Medulla oblongata (tissue), 1 donor: ENCODE data around the gene ACTN2.

ENCODE experiments used
- DNase-seq: peaks from one replicate; pipeline ENCODE4 v3.0.0-alpha.2; 2015; ENCODE audit errors: extremely low spot score

ACTN2 gene

DNA sequence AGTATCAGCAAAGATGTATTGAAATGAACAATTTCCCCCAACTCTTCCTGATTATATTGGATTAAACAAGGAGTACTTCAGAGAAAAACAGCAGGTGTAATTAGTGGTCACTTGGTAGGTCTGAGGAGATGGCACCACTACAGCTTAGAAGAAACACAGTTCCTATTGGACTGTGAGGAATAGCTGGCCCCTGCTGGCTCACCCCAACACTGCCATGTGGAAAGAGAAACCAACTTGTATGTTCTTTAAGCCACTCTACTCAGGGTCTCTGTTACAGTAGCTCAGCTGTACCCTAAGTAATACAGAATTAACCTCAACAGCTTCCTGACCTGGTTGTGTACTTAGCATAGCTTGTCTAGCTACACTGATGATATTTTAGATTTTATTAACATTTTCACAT lies 82.3 kb downstream of the ACTN2 start:
- DNase-seq, result no peak

DNA sequence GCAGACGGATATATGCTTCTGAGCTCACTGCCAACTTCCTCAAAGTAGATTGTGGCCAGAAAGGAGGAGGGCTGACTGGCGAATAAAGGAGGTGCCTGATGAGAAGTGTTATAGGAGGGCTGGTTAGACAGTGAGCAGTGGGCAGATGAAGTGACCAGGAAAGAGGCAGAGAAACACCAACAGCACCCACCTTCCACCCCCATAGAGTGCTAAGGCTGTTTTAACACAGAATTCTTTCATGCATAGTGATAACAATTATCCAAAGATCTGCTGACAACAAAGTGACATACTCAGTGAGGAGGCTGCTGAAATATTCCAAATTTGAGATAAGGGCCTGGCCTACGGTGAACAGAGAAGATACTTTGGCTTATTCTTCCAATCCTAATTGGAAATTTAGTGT lies 87.6 kb downstream of the ACTN2 start:
- no peak for DNase-seq

DNA sequence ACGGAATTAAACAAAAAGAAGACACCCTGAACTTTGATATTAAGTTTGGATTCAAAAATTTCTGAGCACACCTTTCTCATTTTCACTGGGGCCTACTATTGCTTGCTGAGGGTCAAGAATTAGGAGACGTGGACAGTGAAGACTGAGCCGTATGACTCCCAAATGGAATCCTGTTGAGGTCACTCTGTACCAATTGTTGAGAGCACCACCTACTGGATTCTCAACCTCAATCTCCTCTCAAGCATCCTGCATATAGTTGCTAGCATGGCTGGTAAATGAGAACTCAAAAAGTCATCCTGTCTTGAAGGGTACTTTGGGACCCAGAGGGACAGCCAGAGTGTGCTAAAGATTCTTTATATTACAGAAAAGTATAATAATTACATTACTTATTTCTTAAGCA lies 88.6 kb downstream of the ACTN2 start:
- DNase-seq, result peak; percentile 47

DNA sequence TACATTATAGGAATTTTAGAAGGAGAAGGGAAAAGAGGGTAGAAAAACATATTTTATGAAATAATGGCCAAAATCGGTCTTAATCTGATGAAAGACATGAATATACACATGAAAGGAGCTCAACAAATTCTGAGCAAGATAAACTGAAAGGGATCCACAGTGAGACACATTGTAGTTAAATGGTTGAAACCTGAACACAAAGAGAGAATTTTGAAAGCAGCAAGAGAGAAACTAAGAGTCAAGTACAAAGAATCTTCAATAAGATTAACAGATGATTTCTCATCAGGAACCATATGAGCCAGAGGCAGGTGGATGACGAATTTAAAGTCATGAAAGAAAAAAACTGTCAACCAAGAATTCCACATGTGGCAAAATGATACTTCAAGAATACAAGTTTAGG lies 93.0 kb downstream of the ACTN2 start:
- DNase-seq, result no peak

DNA sequence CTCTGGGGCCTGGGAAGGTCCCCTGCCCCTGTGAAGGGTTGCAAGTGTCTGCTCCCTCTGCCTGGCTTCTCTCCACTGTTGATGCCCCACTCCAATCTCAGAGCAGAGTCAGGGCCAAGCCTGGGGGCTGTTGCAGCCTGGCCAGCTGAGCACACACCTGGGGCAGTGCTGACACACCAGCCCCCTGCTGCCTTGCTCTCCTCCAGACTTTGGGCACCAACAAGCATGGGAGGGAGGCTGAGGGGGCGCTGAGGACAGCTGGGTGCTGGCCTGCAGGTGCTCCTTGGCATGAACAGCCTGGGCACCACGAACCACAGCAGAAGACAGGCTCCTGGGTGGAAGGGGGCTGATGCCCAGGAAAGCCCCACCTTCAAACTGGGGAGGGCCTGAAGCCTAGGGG lies 99.2 kb downstream of the ACTN2 start:
- DNase-seq, result no peak

DNA sequence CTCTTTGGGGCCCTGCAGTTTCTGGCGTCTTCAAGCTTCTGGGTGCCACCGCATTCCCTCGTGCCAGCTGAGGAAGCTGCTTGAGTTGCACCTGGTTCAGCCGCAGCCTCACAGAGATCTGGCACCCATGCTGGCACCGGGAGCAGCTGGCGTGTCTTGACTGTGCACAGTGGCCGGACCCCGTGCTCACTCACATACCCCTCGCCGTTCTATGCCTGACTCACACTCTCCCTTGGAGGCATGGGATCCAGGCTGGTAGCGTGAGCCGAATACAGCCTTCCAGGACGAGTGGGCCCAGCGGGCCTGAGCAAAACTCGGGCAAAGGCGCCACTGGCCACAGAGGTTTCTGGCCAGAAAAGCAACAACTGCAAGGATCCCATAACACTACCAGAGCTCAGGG lies 100.2 kb downstream of the ACTN2 start:
- DNase-seq, result no peak

DNA sequence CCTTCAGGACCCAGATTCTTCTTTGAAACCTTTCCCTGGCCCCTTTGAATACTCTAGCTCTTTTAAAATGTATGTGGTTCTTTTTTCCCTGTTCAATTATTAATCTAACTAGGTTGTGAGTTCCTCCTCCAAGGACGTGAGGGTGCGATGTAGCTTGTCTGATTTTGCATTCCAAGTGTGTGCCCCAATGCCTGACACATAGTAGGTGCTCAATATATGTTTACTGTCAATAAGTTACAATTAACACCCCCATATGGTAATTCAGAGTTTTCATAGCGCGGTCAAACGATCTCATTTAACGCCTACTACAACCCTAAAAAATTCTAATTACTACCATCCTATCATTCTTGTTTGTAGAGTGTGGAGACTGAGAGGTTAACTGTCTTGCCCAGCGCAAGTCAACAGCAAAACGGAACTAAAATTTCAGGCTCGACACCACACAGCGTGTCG lies 108.3 kb downstream of the ACTN2 start:
- DNase-seq, result no peak

DNA sequence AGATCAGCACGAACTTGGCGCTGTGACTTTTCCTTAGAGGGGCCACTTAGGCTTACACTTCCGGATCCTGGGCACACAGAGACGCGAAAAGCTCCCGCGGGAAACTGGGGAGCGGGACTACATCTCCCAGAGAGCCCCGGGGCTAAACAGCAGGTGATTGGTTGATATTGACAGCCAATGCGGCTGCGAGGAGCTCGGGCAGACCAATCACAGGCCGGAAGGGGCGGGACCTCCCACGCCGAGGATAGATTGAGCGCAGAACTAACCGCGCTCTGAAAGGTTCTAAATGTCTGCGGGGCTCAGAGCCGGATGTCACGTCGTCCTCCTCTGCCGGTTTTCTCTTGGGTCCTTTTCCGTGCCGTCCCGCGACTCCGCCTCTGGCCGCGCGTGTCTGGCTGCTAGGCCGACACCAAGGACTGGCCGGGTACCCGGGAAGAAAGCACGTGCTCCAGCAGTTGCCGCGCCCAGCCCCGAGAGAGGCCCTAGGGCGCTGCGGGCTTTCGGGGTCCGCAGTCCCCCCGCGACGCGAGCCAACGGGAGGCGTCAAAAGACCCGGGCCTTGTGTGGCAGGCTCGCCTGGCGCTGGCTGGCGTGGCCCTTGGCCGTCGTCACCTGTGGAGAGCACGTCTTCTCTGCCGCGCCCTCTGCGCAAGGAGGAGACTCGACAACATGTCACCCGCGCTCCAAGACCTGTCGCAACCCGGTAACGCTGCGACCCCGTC lies 108.9 kb downstream of the ACTN2 start, which contains the start of gene MTR:
Gene MTR, plus strand, starts transcription at position 258 of the 722 bp plus-strand sequence. Its CDS starts 412 bp downstream, at position 670.
- peak; percentile 99 for DNase-seq

DNA sequence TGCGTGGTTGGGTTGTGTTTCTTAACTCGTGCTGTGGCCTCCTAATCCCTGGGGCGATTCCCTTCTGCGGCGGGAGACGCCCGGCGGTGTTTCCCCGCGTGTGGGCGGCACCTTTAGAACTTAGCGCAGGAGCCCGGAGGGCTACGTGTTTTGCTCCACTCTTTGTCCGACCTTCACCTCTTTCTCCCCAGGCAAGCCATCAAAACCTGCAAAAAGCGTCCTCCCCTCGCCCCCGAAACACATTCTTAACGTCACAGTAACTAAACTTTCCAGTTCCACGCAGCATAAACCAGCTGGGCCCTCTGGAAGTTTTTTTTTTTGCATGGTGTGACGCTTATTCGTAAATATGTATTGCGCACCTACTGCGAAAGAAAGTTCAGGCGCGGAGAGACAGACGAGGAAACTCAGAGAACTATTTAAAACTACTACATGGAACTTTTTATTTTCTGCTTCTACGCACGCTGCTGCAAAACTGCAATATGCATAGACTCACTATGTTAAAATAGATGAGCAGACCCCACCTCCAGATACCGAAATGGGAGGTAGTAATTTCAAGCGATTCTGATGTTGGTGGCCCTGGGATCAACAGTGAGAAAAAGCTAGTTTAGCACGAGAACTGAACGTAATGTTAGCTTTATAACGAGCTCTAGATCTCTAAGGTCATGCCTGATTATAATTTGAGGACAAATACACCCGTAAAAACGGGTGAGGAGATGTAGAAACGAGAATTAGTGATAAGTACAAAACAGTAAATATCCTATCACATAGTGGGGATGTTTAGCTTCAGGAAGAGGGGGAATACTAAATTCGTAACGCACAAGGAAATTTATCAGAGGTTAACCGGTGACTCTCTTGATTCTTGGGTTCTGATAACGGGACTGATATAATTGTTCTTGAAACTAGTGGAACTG lies 109.7 kb downstream of the ACTN2 start:
- DNase-seq, result no peak

DNA sequence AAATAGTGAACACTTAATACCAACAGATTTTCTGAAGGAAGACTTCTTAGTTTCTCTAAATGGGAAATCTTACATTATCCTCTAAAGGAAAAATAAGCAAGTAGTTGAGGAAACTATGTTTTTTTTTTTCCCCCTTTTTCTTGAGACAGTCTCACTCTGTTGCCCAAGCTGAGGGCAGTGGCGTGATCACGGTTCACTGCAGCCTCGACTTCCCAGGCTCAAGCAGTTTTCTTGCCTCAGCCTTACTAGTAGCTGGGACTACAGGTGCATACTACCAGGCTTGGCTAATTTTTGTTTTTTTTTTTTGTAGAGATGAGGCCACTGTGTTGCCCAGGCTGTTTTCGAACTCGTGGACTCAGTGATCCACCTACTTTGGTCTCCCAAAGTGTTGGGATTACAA lies 112.7 kb downstream of the ACTN2 start:
- DNase-seq, result no peak

DNA sequence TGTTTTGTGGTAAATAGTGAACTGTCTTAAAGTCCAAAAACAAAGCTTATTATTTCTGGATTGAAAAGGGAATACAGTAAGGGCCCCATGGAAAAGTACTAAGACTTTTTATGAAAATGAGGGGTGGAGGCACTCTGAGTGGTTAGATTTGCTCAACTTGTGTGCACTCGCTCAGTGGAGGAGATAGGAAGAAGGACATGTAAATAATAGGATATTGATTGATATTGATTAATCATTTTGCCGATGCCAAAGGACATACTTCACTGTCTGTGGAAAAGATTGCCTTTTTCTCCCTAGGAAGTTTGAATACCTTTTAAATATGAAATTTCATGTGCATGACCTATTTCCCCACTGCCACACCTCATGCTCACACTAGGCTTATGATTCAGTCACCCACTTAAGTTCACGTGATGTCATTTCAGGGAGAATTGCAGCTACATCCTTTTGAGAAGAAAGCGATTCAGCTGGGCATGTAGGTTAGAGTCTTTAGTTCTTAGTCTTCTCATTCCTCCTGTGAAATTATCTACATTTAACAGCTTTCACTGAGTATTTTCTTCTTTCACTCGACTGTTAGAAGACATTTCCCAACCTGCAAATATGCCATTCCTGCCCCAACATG lies 113.8 kb downstream of the ACTN2 start:
- no peak for DNase-seq

DNA sequence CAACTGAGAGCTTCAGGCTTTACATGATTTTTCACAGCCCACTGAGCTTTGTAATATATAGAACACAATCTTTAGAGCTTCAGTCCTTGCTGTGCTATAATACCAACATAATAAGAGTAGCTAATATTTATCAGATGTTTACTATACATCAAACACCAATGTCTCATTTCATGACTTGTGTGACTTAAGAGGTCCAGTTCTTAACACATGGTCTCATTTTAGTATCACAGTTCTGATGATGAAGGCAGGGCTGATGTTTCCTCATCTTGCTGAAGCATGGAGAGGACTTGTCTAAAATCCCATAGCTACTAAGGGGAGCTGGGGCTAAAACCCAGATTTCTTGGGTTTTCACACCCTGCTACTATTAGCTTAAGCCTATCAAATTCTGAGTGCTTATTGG lies 114.3 kb downstream of the ACTN2 start:
- DNase-seq, result no peak

DNA sequence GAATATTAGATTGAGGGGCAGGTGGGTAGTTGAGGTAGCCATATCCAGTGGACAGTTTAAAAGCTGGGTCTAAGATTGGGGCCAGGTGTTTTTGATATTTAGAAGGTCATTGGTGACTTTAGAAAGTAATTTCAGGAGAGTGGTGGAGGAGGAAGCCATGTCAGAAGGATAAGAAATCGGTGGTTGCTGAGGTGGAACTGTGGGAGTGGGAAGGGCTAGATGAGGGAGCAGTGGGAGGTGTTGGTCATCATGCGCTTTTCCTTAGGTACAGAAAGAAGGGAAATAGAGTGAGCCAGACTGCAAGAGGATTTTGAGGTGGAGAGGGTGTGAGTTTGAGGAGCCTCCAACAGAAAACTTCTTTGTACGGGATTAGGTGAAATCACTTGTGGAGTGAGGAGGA lies 116.0 kb downstream of the ACTN2 start:
- no peak for DNase-seq

DNA sequence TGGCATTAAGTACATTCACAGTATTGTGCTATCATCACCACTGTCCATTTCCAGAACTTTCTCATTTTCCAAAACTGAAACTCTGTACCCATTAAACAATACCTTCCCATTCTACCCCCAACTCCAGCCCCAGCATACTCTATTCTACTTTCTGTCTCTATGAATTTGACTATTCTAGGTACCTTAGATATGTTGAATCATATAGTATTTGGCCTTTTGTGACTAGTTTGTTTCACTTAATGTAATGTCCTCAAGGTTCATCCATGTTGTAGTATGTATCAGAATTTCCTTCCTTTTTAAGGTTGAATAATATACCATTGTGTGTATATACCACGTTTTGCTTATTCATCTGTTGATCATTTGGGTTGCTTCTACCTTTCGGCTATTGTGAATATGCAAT lies 120.3 kb downstream of the ACTN2 start:
- no peak for DNase-seq

DNA sequence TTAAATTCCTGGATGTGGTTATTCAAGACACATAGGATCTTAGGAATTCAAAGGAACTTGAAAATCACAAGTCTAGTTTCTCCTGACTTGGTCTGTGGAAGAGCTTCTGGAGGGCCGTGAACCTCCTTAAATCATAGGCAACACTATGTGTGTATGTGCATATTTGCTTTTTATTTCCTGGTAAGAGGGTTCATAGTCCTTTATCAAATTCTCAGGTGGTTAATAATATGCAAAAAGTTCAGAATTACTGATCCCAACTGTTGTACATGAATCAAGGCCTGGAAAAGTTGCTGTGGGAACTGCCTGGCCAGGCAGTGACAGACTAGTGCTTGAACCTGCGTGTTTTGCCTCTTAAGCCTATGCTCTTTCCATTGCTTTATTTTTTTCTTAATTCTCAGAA lies 121.7 kb downstream of the ACTN2 start:
- no peak for DNase-seq

DNA sequence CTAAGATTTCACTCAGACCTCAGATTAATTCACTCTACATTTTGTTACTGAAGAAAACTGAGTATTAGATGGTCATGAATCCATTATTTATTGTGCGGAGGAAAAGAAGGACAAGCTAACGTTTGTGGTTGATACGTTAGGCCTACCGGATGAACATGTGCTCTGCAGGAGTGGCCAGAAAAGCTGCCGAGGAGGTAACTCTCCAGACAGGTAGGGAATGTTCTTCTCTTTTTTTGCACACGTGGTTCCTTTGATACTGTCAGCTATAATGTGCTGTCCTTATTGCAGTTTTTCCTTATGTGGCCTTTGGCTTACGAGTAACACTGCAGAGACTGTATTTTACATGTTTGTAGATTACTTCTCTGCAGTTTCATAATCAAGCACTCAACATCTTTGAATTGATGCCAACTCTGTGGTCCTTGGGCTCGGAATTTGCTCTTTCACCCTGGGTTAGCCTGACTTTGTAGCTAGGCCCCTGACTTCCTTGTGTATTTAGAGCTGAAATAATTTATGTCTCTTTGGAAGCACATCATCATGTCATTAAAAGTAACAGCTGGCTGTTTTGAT lies 122.3 kb downstream of the ACTN2 start:
- DNase-seq, result no peak

DNA sequence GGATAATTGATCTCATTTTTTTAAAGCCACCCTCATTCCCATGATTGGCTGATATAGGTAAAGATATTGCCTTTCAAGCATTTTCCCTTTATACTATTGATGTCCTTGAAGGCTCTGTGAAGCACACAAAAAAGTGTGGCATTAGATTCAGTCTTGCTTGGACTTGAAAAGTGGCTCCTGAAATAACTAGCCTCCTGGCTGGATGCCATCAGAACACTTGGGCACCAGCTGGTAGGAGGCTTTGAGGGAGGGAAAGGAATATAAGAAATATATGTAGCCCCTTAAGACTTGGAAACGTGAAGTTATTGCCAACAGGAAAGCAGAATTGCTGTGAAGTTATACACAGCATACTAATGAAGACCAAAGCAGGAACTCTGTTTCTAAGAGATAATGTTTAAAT lies 122.8 kb downstream of the ACTN2 start:
- DNase-seq, result peak; percentile 15

DNA sequence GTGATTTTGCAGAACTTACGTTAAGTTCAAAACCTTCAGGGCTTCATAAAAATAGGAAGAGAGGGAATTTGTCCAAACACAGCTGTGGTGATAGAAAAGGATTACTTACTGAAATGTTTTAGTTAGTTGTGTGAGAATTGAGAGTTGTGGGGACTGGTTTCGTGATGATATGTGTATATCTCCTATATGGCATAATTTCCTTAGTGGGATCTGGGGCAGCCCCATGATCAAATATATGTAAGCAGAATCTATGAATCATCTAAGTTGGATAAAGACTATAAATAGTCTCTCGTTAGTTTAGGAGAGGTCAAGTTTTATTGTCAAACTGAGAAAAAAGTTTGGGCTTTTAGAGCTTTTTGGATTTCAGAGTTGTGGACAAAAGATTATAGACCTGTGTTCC lies 123.7 kb downstream of the ACTN2 start:
- no peak for DNase-seq

DNA sequence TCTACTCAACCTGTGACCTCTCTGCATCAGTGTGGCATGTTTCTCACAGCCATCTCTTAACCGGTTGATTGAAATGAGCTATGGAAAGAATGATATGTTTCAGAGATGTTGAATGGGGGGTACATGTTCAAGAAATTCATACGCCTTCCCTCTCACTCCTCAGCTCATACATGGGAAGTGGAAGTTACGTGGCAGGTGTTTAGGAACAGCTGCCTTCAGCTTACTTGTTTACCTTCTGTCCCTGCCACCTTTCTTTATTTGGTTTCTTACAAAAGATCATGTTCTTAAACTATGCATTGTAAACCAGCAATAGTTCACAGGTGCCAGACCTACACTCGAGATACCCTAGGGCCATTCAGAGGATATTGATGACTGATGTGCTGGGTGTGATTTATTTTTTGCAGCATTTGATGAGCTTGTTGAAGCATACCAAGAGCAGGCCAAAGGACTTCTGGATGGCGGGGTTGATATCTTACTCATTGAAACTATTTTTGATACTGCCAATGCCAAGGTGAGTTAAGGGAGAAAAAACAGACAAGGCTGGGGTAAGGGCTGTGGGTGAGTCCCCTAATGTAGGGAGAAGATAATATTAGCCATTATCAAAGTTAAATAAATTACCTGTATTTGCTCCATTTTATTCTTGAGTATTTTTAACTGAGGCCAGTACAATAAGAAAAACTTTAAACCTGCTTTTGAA lies 126.2 kb downstream of the ACTN2 start:
- DNase-seq, result no peak
